WERI-Rb-1 (cell line): ENCODE measurements around the gene CD22.

Experiments
- DNase-seq: peaks from one replicate; pipeline ENCODE4 v3.0.0-alpha.2; 2020
- H3K27ac ChIP-seq: fragments of 250-450 bp; sonication (Bioruptor Pico); 2 replicates; pipeline ENCODE4 v1.5.1; 2020; ENCODE audit warnings: mild to moderate bottlenecking, moderate library complexity
- H3K27me3 ChIP-seq: fragments of 250-450 bp; sonication (Bioruptor Pico); 2 replicates; pipeline ENCODE4 v1.5.1; 2021; ENCODE audit warnings: mild to moderate bottlenecking, low read depth, moderate library complexity; ENCODE audit not compliant: insufficient read depth, severe bottlenecking
- H3K36me3 ChIP-seq: fragments of 250-450 bp; sonication (Bioruptor Pico); 2 replicates; pipeline ENCODE4 v1.5.1; 2020; ENCODE audit warnings: mild to moderate bottlenecking, moderate library complexity
- H3K4me3 ChIP-seq: 2 replicates; pipeline ENCODE4 v1.5.1; 2011; ENCODE audit warnings: low read depth, mild to moderate bottlenecking, control low read depth, low read length
- H3K9me3 ChIP-seq: fragments of 250-450 bp; sonication (Bioruptor Pico); 2 replicates; pipeline ENCODE4 v1.5.1; 2021; ENCODE audit warnings: mild to moderate bottlenecking, moderate library complexity; ENCODE audit not compliant: severe bottlenecking
- TF ChIP-seq, protein P1 (sequence below): IDR thresholded peaks from 2 replicates; pipeline ENCODE4 v1.5.1; 2011; ENCODE audit warnings: low read depth, mild to moderate bottlenecking, control low read depth, inconsistent platforms, low read length

Gene CD22

DNA sequence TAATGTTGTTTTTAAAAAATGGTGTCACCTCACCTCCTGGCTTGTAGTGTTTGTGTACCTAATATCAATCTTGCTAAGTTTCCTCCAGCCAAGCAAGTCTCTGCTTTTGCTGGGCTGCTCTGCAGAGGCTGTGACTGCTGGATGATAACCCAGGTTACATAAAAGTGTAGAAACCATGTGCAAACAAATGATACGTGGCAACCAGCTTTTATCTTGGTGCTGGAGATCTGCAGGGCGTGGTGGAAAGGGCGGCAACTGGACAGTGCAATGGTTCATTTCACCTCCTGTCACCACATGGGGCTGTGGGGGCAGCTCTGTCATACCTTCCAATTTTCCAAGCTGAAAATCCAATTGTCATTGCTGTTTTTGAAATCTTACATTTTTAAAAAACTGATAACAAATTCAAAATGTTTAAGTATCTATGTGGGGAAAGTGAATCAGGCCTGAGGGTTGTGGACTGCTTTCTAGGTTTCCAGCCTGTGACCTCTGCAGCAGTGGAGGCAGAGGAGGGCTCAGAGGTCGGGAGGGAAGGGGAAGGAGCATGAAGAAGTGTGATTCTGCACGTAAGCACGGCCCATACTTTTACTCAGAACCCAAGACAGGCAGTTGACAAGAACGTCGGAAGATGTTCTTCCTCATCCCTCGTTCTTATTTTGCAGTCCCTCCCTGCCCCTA lies 51.6 kb downstream of the CD22 start:
- peaks cover 6% of the 10 kb centered on the region for H3K9me3 ChIP-seq
- no peak overlapping the region for H3K27ac ChIP-seq
- TF ChIP-seq, protein P1, sequence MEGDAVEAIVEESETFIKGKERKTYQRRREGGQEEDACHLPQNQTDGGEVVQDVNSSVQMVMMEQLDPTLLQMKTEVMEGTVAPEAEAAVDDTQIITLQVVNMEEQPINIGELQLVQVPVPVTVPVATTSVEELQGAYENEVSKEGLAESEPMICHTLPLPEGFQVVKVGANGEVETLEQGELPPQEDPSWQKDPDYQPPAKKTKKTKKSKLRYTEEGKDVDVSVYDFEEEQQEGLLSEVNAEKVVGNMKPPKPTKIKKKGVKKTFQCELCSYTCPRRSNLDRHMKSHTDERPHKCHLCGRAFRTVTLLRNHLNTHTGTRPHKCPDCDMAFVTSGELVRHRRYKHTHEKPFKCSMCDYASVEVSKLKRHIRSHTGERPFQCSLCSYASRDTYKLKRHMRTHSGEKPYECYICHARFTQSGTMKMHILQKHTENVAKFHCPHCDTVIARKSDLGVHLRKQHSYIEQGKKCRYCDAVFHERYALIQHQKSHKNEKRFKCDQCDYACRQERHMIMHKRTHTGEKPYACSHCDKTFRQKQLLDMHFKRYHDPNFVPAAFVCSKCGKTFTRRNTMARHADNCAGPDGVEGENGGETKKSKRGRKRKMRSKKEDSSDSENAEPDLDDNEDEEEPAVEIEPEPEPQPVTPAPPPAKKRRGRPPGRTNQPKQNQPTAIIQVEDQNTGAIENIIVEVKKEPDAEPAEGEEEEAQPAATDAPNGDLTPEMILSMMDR: no peak
- DNase-seq: no peak
- no peak overlapping the region for H3K4me3 ChIP-seq
- H3K27me3 ChIP-seq: no peaks in the 10 kb centered on the region
- no peaks in the 10 kb centered on the region for H3K36me3 ChIP-seq

DNA sequence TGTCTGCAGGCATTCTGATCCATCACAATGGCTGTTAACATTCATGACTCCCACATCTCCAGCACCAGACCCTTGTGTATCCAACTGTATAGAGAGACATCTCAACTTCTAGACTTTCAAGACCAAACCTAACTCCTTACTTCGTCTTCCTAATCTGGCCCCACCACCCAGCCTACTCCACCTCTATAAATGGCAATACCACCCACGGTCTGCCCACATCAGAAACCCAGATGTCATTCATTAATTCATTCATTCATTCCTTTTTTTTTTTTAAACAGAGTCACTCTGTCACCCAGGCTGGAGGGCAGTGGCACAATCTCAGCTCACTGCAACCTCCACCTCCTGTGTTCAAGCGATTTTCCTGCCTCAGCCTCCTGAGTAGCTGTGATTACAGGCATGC lies 52.3 kb downstream of the CD22 start:
- TF ChIP-seq, protein P1: no peak
- Histone ChIP-seq H3K27ac (no peak overlapping the region), H3K27me3 (no peaks in the 10 kb centered on the region), H3K36me3 (no peaks in the 10 kb centered on the region), H3K4me3 (no peak overlapping the region), H3K9me3 (peaks cover 11% of the 10 kb centered on the region)
- no peak for DNase-seq

DNA sequence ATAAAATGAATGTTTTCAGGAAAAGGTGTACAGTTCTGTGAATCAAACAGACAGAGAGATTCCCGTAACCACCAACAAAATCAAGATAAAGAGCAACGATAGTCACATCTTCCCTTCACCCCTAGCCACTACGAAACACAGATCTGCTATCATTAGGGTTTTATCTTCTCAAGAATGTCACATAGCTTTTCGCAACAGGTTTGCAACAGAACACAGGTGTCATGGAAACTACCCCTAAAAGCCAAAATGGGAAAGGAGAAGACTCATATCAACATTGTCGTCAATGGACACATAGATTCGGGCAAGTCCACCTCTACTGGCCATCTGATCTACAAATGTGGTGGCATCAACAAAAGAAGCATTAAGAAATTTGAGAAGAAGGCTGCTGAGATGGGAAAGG lies 52.9 kb downstream of the CD22 start:
- Histone ChIP-seq H3K36me3 (no peaks in the 10 kb centered on the region), H3K27ac (no peak overlapping the region), H3K4me3 (no peak overlapping the region), H3K27me3 (no peaks in the 10 kb centered on the region), H3K9me3 (peaks cover 12% of the 10 kb centered on the region)
- no peak for DNase-seq
- TF ChIP-seq, protein P1: no peak

DNA sequence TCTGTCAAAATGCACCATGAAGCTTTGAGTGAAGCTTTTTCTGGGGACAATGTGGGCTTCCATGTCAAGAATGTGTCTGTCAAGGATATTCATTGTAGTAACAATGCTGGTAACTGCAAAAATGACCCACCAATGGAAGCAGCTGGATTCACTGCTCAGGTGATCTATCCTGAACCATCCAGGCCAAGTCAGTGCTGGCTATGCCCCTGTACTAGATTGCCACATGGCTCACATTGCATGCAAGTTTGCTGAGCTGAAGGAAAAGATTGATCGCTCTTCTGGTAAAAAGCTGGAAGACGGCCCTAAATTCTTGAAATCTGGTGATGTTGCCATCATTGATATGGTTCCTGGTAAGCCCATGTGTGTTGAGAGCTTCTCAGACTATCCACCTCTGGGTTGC lies 54.5 kb downstream of the CD22 start:
- peaks cover 12% of the 10 kb centered on the region for H3K9me3 ChIP-seq
- no peak for DNase-seq
- no peaks in the 10 kb centered on the region for H3K36me3 ChIP-seq
- H3K27ac ChIP-seq: no peak overlapping the region
- TF ChIP-seq, protein P1: no peak
- no peak overlapping the region for H3K4me3 ChIP-seq
- H3K27me3 ChIP-seq: no peaks in the 10 kb centered on the region

DNA sequence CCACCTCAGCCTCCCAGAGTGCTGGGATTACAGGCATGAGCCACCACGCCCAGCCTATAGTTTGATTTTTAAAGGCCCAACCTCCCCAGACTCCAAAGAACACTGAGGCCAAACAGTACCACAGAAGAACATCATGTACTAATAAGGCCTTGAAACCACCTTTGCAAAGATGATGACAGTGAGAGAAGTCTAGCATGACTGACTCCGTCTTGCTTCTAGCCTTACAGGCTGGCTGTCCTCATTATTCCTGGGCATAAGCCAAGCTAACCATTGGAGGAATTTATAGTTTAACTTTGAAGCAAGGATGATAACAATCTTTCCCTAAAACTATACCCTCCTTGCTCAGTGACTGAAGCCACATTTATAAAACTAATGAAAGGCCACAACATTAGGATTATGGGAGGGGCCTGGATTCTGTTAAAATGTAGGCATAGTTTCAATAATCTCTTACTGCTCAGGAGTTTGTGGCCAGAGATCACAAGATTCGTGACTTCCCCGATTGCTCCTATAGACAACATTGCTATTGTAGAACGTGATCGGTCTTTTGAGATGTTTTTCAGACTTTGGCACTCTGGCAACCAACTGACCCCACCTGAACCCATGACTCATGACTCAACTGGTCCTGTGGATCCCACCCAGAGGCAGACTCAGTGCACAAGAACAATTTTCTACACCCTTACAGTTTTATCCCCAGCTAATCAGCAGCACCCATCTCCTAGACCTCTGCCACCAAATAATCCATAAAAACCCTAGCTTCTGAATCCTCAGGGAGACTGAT lies 59.5 kb downstream of the CD22 start:
- no peaks in the 10 kb centered on the region for H3K36me3 ChIP-seq
- H3K4me3 ChIP-seq: no peak overlapping the region
- no peak overlapping the region for H3K27ac ChIP-seq
- peaks cover 12% of the 10 kb centered on the region for H3K9me3 ChIP-seq
- TF ChIP-seq, protein P1: no peak
- DNase-seq: no peak
- H3K27me3 ChIP-seq: no peaks in the 10 kb centered on the region
